ENCODE data around the gene VPS4B. TPM values are rescaled to one million over a fixed set of nuclear protein-coding genes. Genes with fewer than 3 reads are reported as not detected.
A peak's percentile ranks its signal among the peaks of the same experiment; 100 is the strongest.

VPS4B gene
- total RNA-seq, 1 experiment from 2014 or later, result 67.8 TPM

- H3K36me3 Mint-ChIP-seq (ENCODE audit: insufficient read depth, unreplicated experiment), result peaks cover 14% of the 10 kb centered on the region
- H3K27me3 Mint-ChIP-seq (ENCODE audit: insufficient read depth, unreplicated experiment), result no peaks in the 10 kb centered on the region
- H3K27ac Mint-ChIP-seq (ENCODE audit: low read depth, unreplicated experiment), result peak overlapping the region; percentile 77
- intact Hi-C loops (cut with micrococcal nuclease), result loop anchor here (2.0 kb wide), 1 partner anchor 13 kb away; no protein-coding TSS in a partner anchor
- H3K4me1 Mint-ChIP-seq (ENCODE audit: insufficient read depth, unreplicated experiment), result peaks cover 16% of the 10 kb centered on the region
- peak; percentile 83 for DNase-seq (ENCODE audit: unreplicated experiment)
- CTCF ChIA-PET, result interaction anchor here (0.6 to 8.8 kb wide), 6 partner anchors 11 to 411 kb away, joined by 3 to 63 read pairs (median 4); no protein-coding TSS in a partner anchor
- BruUV-seq (replicated peaks), result no TSS peak
- H3K9me3 Mint-ChIP-seq (ENCODE audit: unreplicated experiment), result no peaks in the 10 kb centered on the region
- TF ChIP-seq CTCF (IDR thresholded peaks at IDR 0.05; ENCODE audit: unreplicated experiment), result no peak
- no peak overlapping the region for H3K4me3 Mint-ChIP-seq (ENCODE audit: unreplicated experiment)
- POLR2A ChIA-PET, result interaction anchor here (0.6 to 11.6 kb wide), 16 partner anchors 13 to 901 kb away, joined by 3 to 270 read pairs (median 6); partner anchors contain the start of genes KDSR, SERPINB5 and SERPINB8
Measured at GRCh38 chr18:63427558-63427957, 5.3 kb upstream of the VPS4B start.

- Mint-ChIP-seq H3K27ac (ENCODE audit: low read depth, unreplicated experiment) (peak overlapping the region; percentile 100), H3K9me3 (ENCODE audit: unreplicated experiment) (no peaks in the 10 kb centered on the region), H3K36me3 (ENCODE audit: insufficient read depth, unreplicated experiment) (peaks cover 36% of the 10 kb centered on the region), H3K4me3 (ENCODE audit: unreplicated experiment) (peak overlapping the region; percentile 91), H3K4me1 (ENCODE audit: insufficient read depth, unreplicated experiment) (peaks cover 16% of the 10 kb centered on the region), H3K27me3 (ENCODE audit: insufficient read depth, unreplicated experiment) (no peaks in the 10 kb centered on the region)
- BruUV-seq (replicated peaks), result TSS peak; percentile 90
- DNase-seq (ENCODE audit: unreplicated experiment), result no peak
- POLR2A ChIA-PET, result interaction anchor here (0.6 to 11.6 kb wide), 19 partner anchors 9 to 298 kb away, joined by 3 to 270 read pairs (median 5); partner anchors contain the start of genes KDSR and SERPINB5
- intact Hi-C loops (cut with micrococcal nuclease), result loop anchor here (1.0 kb wide), 1 partner anchor 56 kb away; the partner anchor contains the start of gene KDSR
- CTCF ChIA-PET, result interaction anchor here (0.6 to 8.8 kb wide), 4 partner anchors 15 to 397 kb away, joined by 3 to 63 read pairs (median 3); no protein-coding TSS in a partner anchor
- no peak for TF ChIP-seq CTCF (IDR thresholded peaks at IDR 0.05; ENCODE audit: unreplicated experiment)
Measured at GRCh38 chr18:63422864-63423304, 608 bp upstream of the VPS4B start.

- DNase-seq (ENCODE audit: unreplicated experiment), result no peak
- Mint-ChIP-seq H3K27me3 (ENCODE audit: insufficient read depth, unreplicated experiment) (no peaks in the 10 kb centered on the region), H3K4me1 (ENCODE audit: insufficient read depth, unreplicated experiment) (peaks cover 7% of the 10 kb centered on the region), H3K36me3 (ENCODE audit: insufficient read depth, unreplicated experiment) (peaks cover 36% of the 10 kb centered on the region), H3K4me3 (ENCODE audit: unreplicated experiment) (peak overlapping the region; percentile 91), H3K27ac (ENCODE audit: low read depth, unreplicated experiment) (peak overlapping the region; percentile 100), H3K9me3 (ENCODE audit: unreplicated experiment) (no peaks in the 10 kb centered on the region)
- no peak for TF ChIP-seq CTCF (IDR thresholded peaks at IDR 0.05; ENCODE audit: unreplicated experiment)
- BruUV-seq (replicated peaks), result no TSS peak
- intact Hi-C loops (cut with micrococcal nuclease), result no loop called here
- POLR2A ChIA-PET, result interaction anchor here (0.6 to 11.6 kb wide), 23 partner anchors 9 to 645 kb away, joined by 3 to 270 read pairs (median 4); partner anchors contain the start of genes BCL2, KDSR and SERPINB5
- CTCF ChIA-PET, result interaction anchor here (0.6 to 8.8 kb wide), 4 partner anchors 17 to 89 kb away, joined by 3 to 63 read pairs (median 4); no protein-coding TSS in a partner anchor
Measured at GRCh38 chr18:63421514-63421913, 762 bp downstream of the VPS4B start.

GRCh38 chr18:63412953-63413352 is 9.3 kb downstream of the VPS4B start:
- intact Hi-C loops (cut with micrococcal nuclease), result no loop called here
- Mint-ChIP-seq H3K9me3 (ENCODE audit: unreplicated experiment) (no peaks in the 10 kb centered on the region), H3K27ac (ENCODE audit: low read depth, unreplicated experiment) (peak overlapping the region; percentile 31), H3K27me3 (ENCODE audit: insufficient read depth, unreplicated experiment) (no peaks in the 10 kb centered on the region), H3K4me1 (ENCODE audit: insufficient read depth, unreplicated experiment) (peaks cover 8% of the 10 kb centered on the region), H3K4me3 (ENCODE audit: unreplicated experiment) (no peak overlapping the region), H3K36me3 (ENCODE audit: insufficient read depth, unreplicated experiment) (peaks cover 31% of the 10 kb centered on the region)
- CTCF ChIA-PET, result interaction anchor here (0.7 to 1.1 kb wide), 2 partner anchors 87 to 89 kb away, joined by 3 to 4 read pairs; no protein-coding TSS in a partner anchor
- POLR2A ChIA-PET, result interaction anchor here (1.0 kb wide), 1 partner anchor 14 kb away, joined by 3 read pairs; no protein-coding TSS in a partner anchor
- BruUV-seq (replicated peaks), result no TSS peak
- no peak for DNase-seq (ENCODE audit: unreplicated experiment)
- no peak for TF ChIP-seq CTCF (IDR thresholded peaks at IDR 0.05; ENCODE audit: unreplicated experiment)

Data from MCF 10A (cell line).